ENCODE results near the gene ADAMTS2. TPM values are rescaled to one million over a fixed set of nuclear protein-coding genes. Genes with fewer than 3 reads are reported as not detected.

ADAMTS2 gene
- total and polyA plus RNA-seq, 2 donors (not counting 1 experiment from before 2014, with no cell fraction given) = 16.2 to 70.2 TPM

DNA sequence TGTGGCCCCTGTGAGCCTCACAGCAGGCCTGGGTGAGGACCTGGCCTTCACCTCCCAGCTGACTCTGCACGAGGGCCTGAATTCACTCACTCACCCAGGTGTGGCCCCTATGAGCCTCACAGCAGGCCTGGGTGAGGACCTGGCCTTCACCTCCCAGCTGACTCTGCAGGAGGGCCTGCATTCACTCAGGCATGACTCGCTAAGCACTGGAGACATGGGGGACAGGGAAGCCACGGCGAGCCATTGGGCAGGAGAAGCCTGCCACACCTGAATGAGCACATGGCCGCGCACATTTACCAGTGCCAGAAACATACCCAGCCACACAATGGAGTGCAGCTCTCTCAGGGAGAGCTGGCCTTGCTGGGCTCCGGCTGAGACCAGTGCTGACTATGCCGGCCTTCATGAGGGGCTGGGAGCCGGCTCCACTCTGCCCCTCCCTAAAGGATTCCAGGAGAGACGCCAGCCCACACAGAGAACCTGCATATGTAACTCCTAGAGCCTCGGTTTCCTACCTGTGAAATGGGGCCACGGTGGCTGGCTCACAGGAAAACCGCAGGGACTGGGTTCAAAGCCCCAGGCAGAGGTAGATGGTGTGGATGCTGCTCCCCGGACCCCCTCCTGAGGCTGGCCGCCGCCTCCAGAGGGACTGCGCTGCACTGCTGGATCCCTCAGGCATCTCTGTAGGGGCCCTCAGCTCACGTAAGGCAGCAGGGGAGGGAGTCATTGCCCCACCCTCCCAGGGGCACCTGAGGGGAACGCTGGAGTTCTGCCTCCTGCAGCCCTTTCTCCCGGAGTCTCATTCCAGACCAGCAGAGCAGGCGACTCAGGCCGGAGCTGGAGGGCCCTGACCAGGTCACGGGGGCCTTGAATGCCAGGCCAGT, 7.2 kb downstream of the ADAMTS2 start:
- no peak overlapping the region for H3K27ac ChIP-seq (ENCODE audit: insufficient read depth, low read length)
- no peaks in the 10 kb centered on the region for H4K20me1 ChIP-seq (ENCODE audit: control insufficient read depth, extremely low read depth, insufficient read depth, low read length)
- DNase-seq (ENCODE audit: low read depth in 2 of 2) = no peak

DNA sequence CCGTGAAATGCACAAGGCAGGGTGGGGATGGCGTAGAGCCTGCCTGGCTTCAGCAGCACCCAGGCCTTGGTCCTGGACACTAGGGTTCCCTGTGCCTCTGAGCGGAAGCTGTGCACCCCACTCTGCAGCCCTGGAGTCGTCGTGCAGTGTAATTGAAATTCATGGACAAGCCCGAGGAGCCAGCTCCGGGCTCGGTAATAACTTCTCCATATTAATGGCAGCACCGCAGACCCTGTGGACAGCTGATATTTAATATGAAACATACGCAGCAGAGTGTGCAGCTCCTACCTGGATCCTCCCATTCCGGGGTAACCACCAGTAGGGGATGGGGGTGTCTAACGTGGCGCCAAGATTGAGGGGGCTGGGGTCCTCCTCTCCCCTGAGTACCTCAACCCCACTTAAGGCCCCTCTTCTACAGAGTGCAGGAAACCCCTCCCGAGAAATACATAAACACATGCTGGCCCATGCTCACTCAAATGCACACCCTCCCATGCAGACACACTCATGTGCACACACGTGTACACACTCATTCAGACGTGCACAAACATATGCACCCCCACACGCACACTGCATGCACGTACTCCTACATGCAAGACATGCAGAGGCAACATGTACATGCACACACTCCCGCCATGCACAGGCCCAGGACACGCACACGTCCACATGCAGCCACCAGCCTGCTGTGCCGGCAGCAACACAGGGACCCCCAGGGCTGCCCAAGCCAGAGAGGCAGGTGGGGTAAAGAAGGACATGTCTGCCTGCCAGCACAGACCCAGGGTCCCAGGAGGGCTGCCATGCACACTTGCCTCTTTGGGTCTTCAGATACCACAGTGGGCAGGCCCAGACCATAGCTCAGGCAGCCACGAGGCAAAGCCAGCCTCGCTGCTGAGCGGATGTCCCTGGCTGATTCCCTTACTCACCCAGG, 8.1 kb downstream of the ADAMTS2 start:
- Histone ChIP-seq H3K9me3 (ENCODE audit: control insufficient read depth, insufficient read depth, low read depth, low read length) (no peaks in the 10 kb centered on the region), H3K4me3 (replicated peaks in 1 of 4; ENCODE audit: control extremely low read depth in 1 of 4, insufficient read depth in 1 of 4, low read depth in 3 of 4, low read length in 4 of 4) (no peak overlapping the region), H3K79me2 (ENCODE audit: control insufficient read depth, insufficient read depth, low read length) (peaks cover 52% of the 10 kb centered on the region), H3K4me1 (ENCODE audit: control insufficient read depth, extremely low read depth, insufficient read depth, low read length) (peaks cover 5% of the 10 kb centered on the region), H2AFZ (ENCODE audit: low read length) (no peak overlapping the region), H3K27me3 (ENCODE audit: control insufficient read depth, insufficient read depth, low read length) (no peaks in the 10 kb centered on the region), H3K27ac (ENCODE audit: insufficient read depth, low read length) (no peak overlapping the region), H3K36me3 (ENCODE audit: control insufficient read depth, insufficient read depth, low read length) (peaks cover 8% of the 10 kb centered on the region), H3K4me2 (ENCODE audit: extremely low read depth, insufficient read depth, low read length) (no peak overlapping the region), H4K20me1 (ENCODE audit: control insufficient read depth, extremely low read depth, insufficient read depth, low read length) (no peaks in the 10 kb centered on the region), H3K9ac (ENCODE audit: insufficient read depth, low read length) (no peak overlapping the region)
- no peak for TF ChIP-seq EZH2 (IDR thresholded peaks at IDR 0.05; ENCODE audit: low read length, missing control alignments)
- TF ChIP-seq, protein P1, sequence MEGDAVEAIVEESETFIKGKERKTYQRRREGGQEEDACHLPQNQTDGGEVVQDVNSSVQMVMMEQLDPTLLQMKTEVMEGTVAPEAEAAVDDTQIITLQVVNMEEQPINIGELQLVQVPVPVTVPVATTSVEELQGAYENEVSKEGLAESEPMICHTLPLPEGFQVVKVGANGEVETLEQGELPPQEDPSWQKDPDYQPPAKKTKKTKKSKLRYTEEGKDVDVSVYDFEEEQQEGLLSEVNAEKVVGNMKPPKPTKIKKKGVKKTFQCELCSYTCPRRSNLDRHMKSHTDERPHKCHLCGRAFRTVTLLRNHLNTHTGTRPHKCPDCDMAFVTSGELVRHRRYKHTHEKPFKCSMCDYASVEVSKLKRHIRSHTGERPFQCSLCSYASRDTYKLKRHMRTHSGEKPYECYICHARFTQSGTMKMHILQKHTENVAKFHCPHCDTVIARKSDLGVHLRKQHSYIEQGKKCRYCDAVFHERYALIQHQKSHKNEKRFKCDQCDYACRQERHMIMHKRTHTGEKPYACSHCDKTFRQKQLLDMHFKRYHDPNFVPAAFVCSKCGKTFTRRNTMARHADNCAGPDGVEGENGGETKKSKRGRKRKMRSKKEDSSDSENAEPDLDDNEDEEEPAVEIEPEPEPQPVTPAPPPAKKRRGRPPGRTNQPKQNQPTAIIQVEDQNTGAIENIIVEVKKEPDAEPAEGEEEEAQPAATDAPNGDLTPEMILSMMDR (conservative IDR thresholded peaks at IDR 0.05 in 1 of 2, IDR thresholded peaks at IDR 0.05 in 1 of 2; ENCODE audit: low read depth in 1 of 2, low read length in 2 of 2) = no peak
- no peak for DNase-seq (ENCODE audit: low read depth in 2 of 2)

More for the DNA sequence above, 7.2 kb downstream of the ADAMTS2 start:
- peaks cover 8% of the 10 kb centered on the region for H3K36me3 ChIP-seq (ENCODE audit: control insufficient read depth, insufficient read depth, low read length)
- H3K9me3 ChIP-seq (ENCODE audit: control insufficient read depth, insufficient read depth, low read depth, low read length) = no peaks in the 10 kb centered on the region
- no peaks in the 10 kb centered on the region for H3K27me3 ChIP-seq (ENCODE audit: control insufficient read depth, insufficient read depth, low read length)
- H3K4me1 ChIP-seq (ENCODE audit: control insufficient read depth, extremely low read depth, insufficient read depth, low read length) = peaks cover 9% of the 10 kb centered on the region
- H3K79me2 ChIP-seq (ENCODE audit: control insufficient read depth, insufficient read depth, low read length) = peaks cover 60% of the 10 kb centered on the region
- no peak overlapping the region for H3K4me2 ChIP-seq (ENCODE audit: extremely low read depth, insufficient read depth, low read length)
- no peak overlapping the region for H2AFZ ChIP-seq (ENCODE audit: low read length)
- H3K9ac ChIP-seq (ENCODE audit: insufficient read depth, low read length) = no peak overlapping the region
- no peak for TF ChIP-seq EZH2 (IDR thresholded peaks at IDR 0.05; ENCODE audit: low read length, missing control alignments)
- TF ChIP-seq, protein P1 (conservative IDR thresholded peaks at IDR 0.05 in 1 of 2, IDR thresholded peaks at IDR 0.05 in 1 of 2; ENCODE audit: low read depth in 1 of 2, low read length in 2 of 2) = no peak
- H3K4me3 ChIP-seq (replicated peaks in 1 of 4; ENCODE audit: control extremely low read depth in 1 of 4, insufficient read depth in 1 of 4, low read depth in 3 of 4, low read length in 4 of 4) = no peak overlapping the region
